ENCODE data around the gene CCDC184.
"Not testable (repeated sequence)": the region's sequence is repeated elsewhere in the genome, so short reads cannot be mapped to it uniquely, and the experiment has no call there.

DNA sequence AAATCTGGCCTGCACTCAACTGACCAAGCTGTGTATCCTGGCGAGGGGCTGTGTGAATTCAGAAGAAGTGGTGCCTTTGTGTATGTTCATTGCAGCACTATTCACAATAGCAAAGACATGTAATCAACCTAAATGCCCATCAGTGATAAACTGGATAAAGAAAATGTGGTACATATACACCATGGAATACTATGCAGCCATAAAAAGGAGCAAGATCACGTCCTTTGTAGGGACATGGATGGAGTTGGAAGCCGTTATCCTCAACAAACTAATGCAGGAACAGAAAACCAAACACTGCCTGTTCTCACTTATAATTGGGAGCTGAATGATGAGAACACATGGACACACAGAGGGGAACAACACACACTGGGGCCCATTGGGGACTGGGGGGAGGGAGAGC, 41.1 kb downstream of the CCDC184 start:
- TF ChIP-seq, protein P1, sequence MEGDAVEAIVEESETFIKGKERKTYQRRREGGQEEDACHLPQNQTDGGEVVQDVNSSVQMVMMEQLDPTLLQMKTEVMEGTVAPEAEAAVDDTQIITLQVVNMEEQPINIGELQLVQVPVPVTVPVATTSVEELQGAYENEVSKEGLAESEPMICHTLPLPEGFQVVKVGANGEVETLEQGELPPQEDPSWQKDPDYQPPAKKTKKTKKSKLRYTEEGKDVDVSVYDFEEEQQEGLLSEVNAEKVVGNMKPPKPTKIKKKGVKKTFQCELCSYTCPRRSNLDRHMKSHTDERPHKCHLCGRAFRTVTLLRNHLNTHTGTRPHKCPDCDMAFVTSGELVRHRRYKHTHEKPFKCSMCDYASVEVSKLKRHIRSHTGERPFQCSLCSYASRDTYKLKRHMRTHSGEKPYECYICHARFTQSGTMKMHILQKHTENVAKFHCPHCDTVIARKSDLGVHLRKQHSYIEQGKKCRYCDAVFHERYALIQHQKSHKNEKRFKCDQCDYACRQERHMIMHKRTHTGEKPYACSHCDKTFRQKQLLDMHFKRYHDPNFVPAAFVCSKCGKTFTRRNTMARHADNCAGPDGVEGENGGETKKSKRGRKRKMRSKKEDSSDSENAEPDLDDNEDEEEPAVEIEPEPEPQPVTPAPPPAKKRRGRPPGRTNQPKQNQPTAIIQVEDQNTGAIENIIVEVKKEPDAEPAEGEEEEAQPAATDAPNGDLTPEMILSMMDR (IDR thresholded peaks at IDR 0.05; ENCODE audit: low read depth, low read length) = not testable (repeated sequence)
- not testable (repeated sequence) for TF ChIP-seq EZH2phosphoT487 (IDR thresholded peaks at IDR 0.05; ENCODE audit: low read depth)
